Right atrium auricular region (tissue), 2 donors: ENCODE measurements around the gene CEP120. TPM values are rescaled to one million over a fixed set of nuclear protein-coding genes. Genes with fewer than 3 reads are reported as not detected.

ENCODE experiments used
- DNase-seq: peaks from one replicate; pipeline ENCODE4 v3.0.0-alpha.2; 2019; ENCODE audit warnings: low spot score
- H3K27ac ChIP-seq, 2 donors: fragments of 200-600 bp; sonication (generic); 1 replicate in 1 of 2; 2 replicates in 1 of 2; pipeline ENCODE4 v1.5.1; 2016 to 2019
- H3K27me3 ChIP-seq, 2 donors: fragments of 200-600 bp; sonication (generic); one replicate each; pipeline versions ENCODE4 v1.5.1 to v1.6.0; 2017 to 2019
- H3K36me3 ChIP-seq: fragments of 200-600 bp; sonication (generic); one replicate; pipeline ENCODE4 v1.5.1; 2016
- H3K4me1 ChIP-seq, 2 donors: fragments of 200-600 bp; sonication (generic); one replicate each; pipeline versions ENCODE4 v1.5.1 to v1.6.0; 2017 to 2019
- H3K4me3 ChIP-seq, 2 donors: fragments of 200-600 bp; sonication (generic); 1 replicate in 1 of 2; 2 replicates in 1 of 2; pipeline ENCODE4 v1.5.1; 2017 to 2019; ENCODE audit warnings: mild to moderate bottlenecking in 1 of 2, moderate library complexity in 1 of 2
- H3K9me3 ChIP-seq, 2 donors: fragments of 200-600 bp; sonication (generic); one replicate each; pipeline ENCODE4 v1.5.1; 2019
- CTCF ChIP-seq, 2 donors: fragments of 200-600 bp; sonication (generic); IDR thresholded peaks; one replicate each; pipeline ENCODE4 v1.5.1; 2019; ENCODE audit warnings: antibody characterized with exemption in 2 of 2
- total RNA-seq, 2 donors: library from RNA; depleted of rRNA; stranded (reverse); fragments of >200 nt; gene quantifications; one replicate each; pipeline ENCODE4 v1.1.0, GENCODE V29; 2016

Gene CEP120
- total RNA-seq, 2 donors from 2014 or later = 11.1 to 11.8 TPM

GRCh38 chr5:123300266-123300665 is 122.9 kb downstream of the CEP120 start:
- Histone ChIP-seq H3K36me3 (no peaks in the 10 kb centered on the region), H3K4me3 (no peak overlapping the region), H3K27me3 (no peaks in the 10 kb centered on the region), H3K4me1 (no peaks in the 10 kb centered on the region), H3K9me3 (peaks cover 0 to 14% of the 10 kb centered on the region in 2 donors), H3K27ac (no peak overlapping the region)
- no peak for TF ChIP-seq CTCF (IDR thresholded peaks at IDR 0.05)
- DNase-seq = no peak

GRCh38 chr5:123299136-123299535 is 124.1 kb downstream of the CEP120 start:
- TF ChIP-seq CTCF (IDR thresholded peaks at IDR 0.05) = no peak
- Histone ChIP-seq H3K4me1 (no peaks in the 10 kb centered on the region), H3K27me3 (no peaks in the 10 kb centered on the region), H3K9me3 (peaks cover 0 to 14% of the 10 kb centered on the region in 2 donors), H3K36me3 (no peaks in the 10 kb centered on the region), H3K27ac (no peak overlapping the region), H3K4me3 (no peak overlapping the region)
- no peak for DNase-seq

GRCh38 chr5:123298335-123299030 is 124.7 kb downstream of the CEP120 start:
- Histone ChIP-seq H3K4me1 (no peaks in the 10 kb centered on the region), H3K36me3 (no peaks in the 10 kb centered on the region), H3K27me3 (no peaks in the 10 kb centered on the region), H3K27ac (no peak overlapping the region), H3K9me3 (peaks cover 0 to 14% of the 10 kb centered on the region in 2 donors), H3K4me3 (no peak overlapping the region)
- DNase-seq = no peak
- no peak for TF ChIP-seq CTCF (IDR thresholded peaks at IDR 0.05)

- TF ChIP-seq CTCF (IDR thresholded peaks at IDR 0.05) = no peak
- Histone ChIP-seq H3K9me3 (peaks cover 0 to 14% of the 10 kb centered on the region in 2 donors), H3K27ac (no peak overlapping the region), H3K27me3 (no peaks in the 10 kb centered on the region), H3K4me3 (no peak overlapping the region), H3K36me3 (no peaks in the 10 kb centered on the region), H3K4me1 (no peaks in the 10 kb centered on the region)
- no peak for DNase-seq
These were observed 125.3 kb downstream of the CEP120 start for GRCh38 chr5:123297866-123298265.

GRCh38 chr5:123297198-123297831 is 125.9 kb downstream of the CEP120 start:
- no peak for DNase-seq
- H3K4me1 ChIP-seq = no peaks in the 10 kb centered on the region
- no peaks in the 10 kb centered on the region for H3K36me3 ChIP-seq
- no peak overlapping the region for H3K4me3 ChIP-seq
- H3K27me3 ChIP-seq = no peaks in the 10 kb centered on the region
- no peak for TF ChIP-seq CTCF (IDR thresholded peaks at IDR 0.05)
- peaks cover 0 to 14% of the 10 kb centered on the region in 2 donors for H3K9me3 ChIP-seq
- H3K27ac ChIP-seq = no peak overlapping the region

Other genes with a start within 250 kb of the CEP120 start
- 10 to 100 TPM; 28.1 to 28.9 TPM for gene CSNK1G3, start 88.8 kb upstream of the CEP120 start, total RNA-seq